GM12878 (cell line): ENCODE results near the gene GPSM1.

Source experiments
- ATF3 ChIP-seq: IDR thresholded peaks from 2 replicates; pipeline ENCODE4 v1.6.1; 2011; ENCODE audit warnings: low read depth, mild to moderate bottlenecking, low read length, moderate library complexity, borderline replicate concordance; ENCODE audit errors: extremely low read depth
- ATF7 ChIP-seq: fragments of 450-650 bp; IDR thresholded peaks from 2 replicates; pipeline ENCODE4 v1.6.1; 2016; ENCODE audit warnings: low read depth, mild to moderate bottlenecking
- BCL11A ChIP-seq: IDR thresholded peaks from 2 replicates; pipeline ENCODE4 v1.6.1; 2011; ENCODE audit warnings: low read depth, low read length
- CTCF ChIP-seq, 3 experiments: IDR thresholded peaks in 2 of 3; conservative IDR thresholded peaks in 1 of 3; 2 replicates each; pipeline ENCODE4 v1.5.1; 2011; ENCODE audit warnings: low read depth in 3 of 3, low read length in 3 of 3, mild to moderate bottlenecking in 3 of 3, control low read depth in 2 of 3, moderate library complexity in 2 of 3, inconsistent platforms in 1 of 3, mixed read lengths in 1 of 3; ENCODE audit not compliant: control insufficient read depth in 2 of 3, insufficient read depth in 1 of 3; ENCODE audit errors: extremely low read depth in 1 of 3
- POLR2A ChIP-seq: IDR thresholded peaks from 2 replicates; pipeline ENCODE4 v1.6.1; 2011; ENCODE audit warnings: low read depth, mild to moderate bottlenecking, low read length
- REST ChIP-seq: IDR thresholded peaks from 2 replicates; pipeline ENCODE4 v1.6.1; 2012; ENCODE audit warnings: mild to moderate bottlenecking, low read depth, low read length
- SIN3A ChIP-seq: IDR thresholded peaks from 2 replicates; pipeline ENCODE4 v1.6.1; 2012; ENCODE audit warnings: low read depth, low read length, improper control_type of control experiment
- SMARCA5 ChIP-seq: fragments of 450-650 bp; IDR thresholded peaks from 2 replicates; pipeline ENCODE4 v1.6.1; 2017; ENCODE audit warnings: mild to moderate bottlenecking
- SMC3 ChIP-seq: IDR thresholded peaks from 2 replicates; pipeline ENCODE4 v1.6.1; 2011; ENCODE audit warnings: low read length, improper control_type of control experiment, borderline replicate concordance
- SP1 ChIP-seq: IDR thresholded peaks from one replicate; pipeline ENCODE4 v1.6.1; 2011; ENCODE audit warnings: low read depth, low read length
- TCF7 ChIP-seq: IDR thresholded peaks from 2 replicates; pipeline ENCODE4 v1.6.1; 2014; ENCODE audit warnings: antibody characterized with exemption, borderline replicate concordance
- TF ChIP-seq, protein P1 (sequence below): IDR thresholded peaks from 2 replicates; pipeline ENCODE4 v1.6.1; 2012; ENCODE audit warnings: low read depth, low read length, improper control_type of control experiment

- TF ChIP-seq TCF7 (no peak), SMC3 (no peak), SP1 (no peak), SIN3A (no peak), CTCF (IDR thresholded peaks at IDR 0.05 in 2 of 3, conservative IDR thresholded peaks at IDR 0.05 in 1 of 3; ENCODE audit: control insufficient read depth in 2 of 3, extremely low read depth in 1 of 3, insufficient read depth in 1 of 3, low read depth in 3 of 3, low read length in 3 of 3) (no peak), ATF3 (no peak), POLR2A (no peak), SMARCA5 (no peak), BCL11A (no peak), REST (no peak), ATF7 (no peak)
- TF ChIP-seq, protein P1, sequence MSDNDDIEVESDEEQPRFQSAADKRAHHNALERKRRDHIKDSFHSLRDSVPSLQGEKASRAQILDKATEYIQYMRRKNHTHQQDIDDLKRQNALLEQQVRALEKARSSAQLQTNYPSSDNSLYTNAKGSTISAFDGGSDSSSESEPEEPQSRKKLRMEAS, result no peak
Observed at GRCh38 chr9:136299116-136299515, 28.2 kb upstream of the GPSM1 start.
